DMS153 (cell line): Measurements from ENCODE around the gene PYCARD.

Experiments used
- DNase-seq: peaks from one replicate; lab custom pipeline; 2025; lab: John Stamatoyannopoulos, UW

PYCARD gene

GRCh38 chr16:31190818-31191444 lies 11.6 kb downstream of the PYCARD start:
- no peak for DNase-seq

GRCh38 chr16:31190061-31190460 lies 12.5 kb downstream of the PYCARD start:
- DNase-seq = no peak

GRCh38 chr16:31189412-31189778 lies 13.2 kb downstream of the PYCARD start:
- no peak for DNase-seq

GRCh38 chr16:31188450-31189411 lies 13.8 kb downstream of the PYCARD start:
- DNase-seq = no peak

GRCh38 chr16:31187808-31188189 lies 14.8 kb downstream of the PYCARD start:
- DNase-seq = no peak

- no peak for DNase-seq
Observed at GRCh38 chr16:31186930-31187807, 15.4 kb downstream of the PYCARD start.

- no peak for DNase-seq
Observed at GRCh38 chr16:31186176-31186575, 16.4 kb downstream of the PYCARD start.

- no peak for DNase-seq
Observed at GRCh38 chr16:31185339-31185738, 17.2 kb downstream of the PYCARD start.

GRCh38 chr16:31184888-31185287 lies 17.7 kb downstream of the PYCARD start:
- DNase-seq = no peak

- no peak for DNase-seq
Observed at GRCh38 chr16:31183432-31184428, 18.8 kb downstream of the PYCARD start.

- no peak for DNase-seq
Observed at GRCh38 chr16:31182391-31182790, 20.2 kb downstream of the PYCARD start.

GRCh38 chr16:31181102-31181830 lies 21.3 kb downstream of the PYCARD start:
- no peak for DNase-seq

GRCh38 chr16:31179747-31180459 lies 22.7 kb downstream of the PYCARD start, which contains the start of gene FUS:
FUS (plus strand) TSS chr16:31180139; CDS start chr16:31180215, 76 bp downstream.
- DNase-seq = peak; percentile 58

GRCh38 chr16:31179219-31179746 lies 23.3 kb downstream of the PYCARD start:
- no peak for DNase-seq

- DNase-seq = no peak
Observed at GRCh38 chr16:31177136-31177535, 25.4 kb downstream of the PYCARD start.

- peak; percentile 51 for DNase-seq
Observed at GRCh38 chr16:31170048-31170447, 32.5 kb downstream of the PYCARD start.

- DNase-seq = no peak
Observed at GRCh38 chr16:31168848-31169247, 33.7 kb downstream of the PYCARD start.

- no peak for DNase-seq
Observed at GRCh38 chr16:31167315-31167714, 35.2 kb downstream of the PYCARD start.

GRCh38 chr16:31157136-31157535 lies 45.4 kb downstream of the PYCARD start:
- DNase-seq = no peak
